HG03103 (cell line): Measurements from ENCODE around the gene PTPRN2.

Experiments
- ATAC-seq: cut with Tn5 transposase; IDR thresholded peaks from one replicate; pipeline ENCODE4 v1.9.1; 2021; ENCODE audit warnings: low read depth; ENCODE audit not compliant: unreplicated experiment

Gene PTPRN2

DNA sequence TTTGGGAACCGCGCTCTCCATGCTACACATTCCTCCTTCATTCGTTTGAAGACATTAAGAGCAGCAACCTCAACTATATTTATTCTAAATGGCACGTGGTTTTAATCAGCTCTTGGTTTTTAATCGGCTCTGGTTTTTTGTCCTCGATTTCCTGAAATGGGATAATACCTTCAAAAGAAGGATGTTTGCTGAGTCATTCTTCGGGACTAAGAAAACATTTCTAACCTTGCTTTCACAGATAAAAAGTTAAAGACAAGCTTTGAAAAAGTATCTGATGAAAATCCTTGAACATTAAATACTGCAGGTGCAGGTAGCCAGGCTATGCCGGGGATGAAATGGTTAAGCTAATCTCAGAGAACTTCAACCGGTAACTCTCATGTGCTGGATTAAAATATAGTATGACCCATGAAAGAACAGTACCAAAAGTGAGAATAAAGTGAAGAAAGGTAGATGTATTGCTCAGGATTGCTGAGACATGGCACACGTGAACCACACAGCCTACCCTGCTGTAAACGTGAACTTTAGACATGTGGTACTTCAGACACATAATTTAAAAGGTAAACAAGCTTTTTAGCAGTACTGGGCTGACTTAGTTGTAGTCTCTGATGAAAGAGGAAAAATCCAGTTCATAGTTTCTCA, 89.1 kb downstream of the PTPRN2 start:
- ATAC-seq = no peak

DNA sequence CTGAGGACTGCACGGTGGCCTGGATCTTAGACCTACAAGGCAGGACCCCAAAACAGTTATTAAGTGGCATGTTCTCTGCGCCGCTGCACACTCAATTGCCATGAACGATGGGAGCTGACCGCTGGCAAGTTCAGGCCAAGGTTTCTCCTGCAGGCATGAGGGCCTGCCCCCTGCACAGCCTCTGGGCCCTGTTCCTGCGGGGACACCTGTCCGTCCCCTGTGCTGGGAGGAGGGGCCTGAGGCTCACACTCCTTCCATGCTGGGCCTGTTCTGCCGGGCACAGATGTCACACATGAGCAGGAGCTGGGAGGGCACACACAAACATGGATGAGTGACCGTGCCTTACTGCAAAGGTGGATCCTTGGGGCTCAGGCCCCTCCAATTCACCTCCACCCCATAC, 90.0 kb downstream of the PTPRN2 start:
- no peak for ATAC-seq

DNA sequence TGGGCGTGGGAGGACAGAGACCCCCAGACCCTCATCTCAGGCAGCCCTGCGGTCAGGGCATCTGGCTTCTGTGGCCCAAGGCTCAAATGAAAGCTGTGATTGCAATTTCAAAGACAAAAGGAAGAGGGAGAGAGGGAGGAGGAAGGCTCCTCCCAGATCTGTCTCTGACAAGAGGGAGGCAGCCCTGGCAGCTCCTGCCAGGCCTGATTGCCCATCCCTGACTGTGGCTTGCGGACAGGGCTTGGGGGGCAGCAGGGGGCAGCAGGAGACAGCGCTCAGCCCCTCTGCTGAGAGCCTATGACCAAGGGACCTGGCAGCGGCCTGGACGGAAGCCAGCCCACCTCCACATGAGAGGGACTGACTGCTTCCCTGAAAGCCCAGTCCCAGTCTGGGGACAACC, 91.8 kb downstream of the PTPRN2 start:
- no peak for ATAC-seq

DNA sequence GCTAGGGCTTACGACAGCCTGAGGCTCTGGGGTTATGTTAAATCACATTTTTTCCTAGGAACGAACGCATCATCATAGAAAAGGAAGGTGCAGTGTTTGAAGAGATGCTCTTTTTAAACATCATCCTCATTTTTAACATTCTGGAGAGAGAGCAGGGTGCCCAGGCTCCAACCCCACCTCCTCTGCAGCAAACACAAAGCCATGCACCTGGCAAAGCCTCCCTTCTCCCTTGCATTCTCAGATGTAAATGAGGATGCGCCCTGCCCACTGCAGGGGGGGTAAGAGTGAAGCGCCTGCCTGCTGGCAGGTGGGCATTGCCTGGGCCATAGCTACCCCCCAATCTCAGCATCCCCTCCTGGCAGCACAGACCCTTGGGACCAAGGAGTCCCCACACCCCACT, 92.4 kb downstream of the PTPRN2 start:
- no peak for ATAC-seq

DNA sequence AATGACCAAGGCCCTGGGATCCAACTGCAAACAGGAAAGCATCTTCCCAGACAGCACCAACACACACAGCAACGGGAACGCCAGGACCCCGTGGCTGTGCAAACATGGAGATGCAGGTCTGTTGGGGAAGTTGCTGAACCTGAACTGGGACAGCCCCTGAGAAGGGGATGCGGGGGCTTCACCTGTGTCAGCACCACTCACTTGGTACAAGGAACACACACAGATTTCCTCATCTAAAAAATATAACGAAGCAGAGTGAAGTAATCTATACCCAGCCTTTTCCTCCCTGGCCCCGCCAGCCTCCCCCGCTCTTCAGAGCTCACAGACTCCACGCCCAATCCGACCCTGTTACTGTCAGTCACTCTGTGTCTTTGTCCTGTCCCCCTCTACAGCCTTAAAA, 93.0 kb downstream of the PTPRN2 start:
- ATAC-seq = no peak

DNA sequence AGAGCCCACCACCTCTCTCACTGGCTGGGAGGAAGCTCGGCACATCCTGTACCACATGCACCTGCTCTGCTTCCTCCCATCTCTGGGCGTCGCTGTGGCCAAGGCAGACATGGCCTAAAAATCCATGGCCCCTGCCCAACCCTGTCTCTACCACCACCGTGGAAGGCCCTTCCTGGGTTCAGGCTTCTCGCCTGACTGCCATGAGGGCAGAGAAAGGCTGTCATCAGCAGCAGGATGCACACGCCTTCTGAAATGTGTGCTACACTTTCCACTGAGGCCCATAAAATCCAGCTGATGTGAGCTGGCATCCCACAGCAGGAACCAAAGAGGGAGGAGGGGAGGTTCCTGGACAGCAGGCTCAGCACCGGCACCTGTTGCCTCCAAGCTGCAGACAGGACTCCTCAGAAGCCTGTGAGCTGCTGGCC, 93.4 kb downstream of the PTPRN2 start:
- ATAC-seq = no peak

DNA sequence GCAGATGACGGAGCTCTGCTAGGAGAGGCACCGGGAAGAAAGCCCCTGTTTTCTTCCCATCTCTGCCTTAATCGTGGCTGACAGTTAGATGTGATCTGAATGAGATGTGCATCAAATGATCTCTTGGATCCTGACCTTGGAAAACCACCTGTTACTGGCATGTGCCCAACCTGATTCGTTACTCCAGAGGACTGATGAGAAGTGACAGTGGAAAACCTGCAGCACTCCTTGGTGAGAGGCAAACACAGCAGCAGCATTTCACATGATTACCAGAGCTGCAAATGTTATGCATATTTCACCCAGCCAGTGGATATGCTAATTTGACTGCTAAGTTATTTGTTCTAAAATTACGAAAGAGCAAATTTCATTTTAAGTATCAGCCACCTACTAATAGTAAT, 95.3 kb downstream of the PTPRN2 start:
- no peak for ATAC-seq

DNA sequence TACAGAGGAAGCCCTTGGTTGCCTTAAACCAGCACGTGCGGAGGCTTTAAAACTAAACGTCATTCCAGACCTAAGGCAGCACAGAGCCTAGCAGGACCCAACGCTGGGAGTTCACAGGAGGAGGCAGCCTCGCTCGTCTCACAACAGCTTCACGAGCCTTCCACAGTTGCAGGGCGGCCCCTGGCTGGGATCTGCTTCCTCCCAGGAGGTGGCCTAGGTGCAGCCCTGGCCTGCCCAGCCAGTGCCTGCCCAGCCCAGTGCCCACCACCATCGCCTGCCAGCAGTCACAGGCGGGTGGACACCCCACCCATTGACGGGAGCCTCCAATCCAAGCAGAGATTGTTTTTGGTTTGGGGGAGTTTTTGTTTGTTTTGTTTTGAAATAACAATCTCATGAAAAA, 96.5 kb downstream of the PTPRN2 start:
- ATAC-seq = no peak

DNA sequence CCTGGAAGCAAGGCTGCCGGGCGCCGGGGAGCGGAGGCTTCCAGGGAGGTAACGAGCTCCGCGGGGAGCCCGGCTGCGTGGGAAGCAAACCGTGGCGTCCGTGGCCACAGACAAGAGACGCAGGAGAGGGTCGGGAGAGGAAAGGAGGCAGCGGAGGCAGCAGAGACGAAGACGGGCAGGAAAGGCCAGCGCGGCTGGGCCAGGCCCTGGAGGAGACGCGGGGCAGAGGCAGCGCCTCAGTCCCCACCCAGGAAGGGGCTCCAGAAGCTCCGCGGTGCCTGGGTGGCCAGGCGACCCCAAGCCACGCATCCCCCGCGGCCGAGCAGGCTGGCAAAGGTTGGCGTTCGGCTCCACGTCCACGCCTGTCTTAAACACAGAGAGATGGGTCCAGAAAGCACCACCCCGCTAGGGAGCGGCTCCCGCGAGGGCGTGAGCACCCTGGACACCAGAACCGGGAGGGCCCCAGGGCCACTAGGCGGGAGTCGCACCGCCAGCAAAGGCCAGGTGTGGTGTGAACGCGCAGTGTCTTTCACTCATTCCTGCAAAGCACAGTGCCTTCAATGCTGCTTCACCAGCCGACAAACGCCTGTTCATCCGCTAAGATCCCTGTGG, 97.3 kb downstream of the PTPRN2 start:
- ATAC-seq = no peak

DNA sequence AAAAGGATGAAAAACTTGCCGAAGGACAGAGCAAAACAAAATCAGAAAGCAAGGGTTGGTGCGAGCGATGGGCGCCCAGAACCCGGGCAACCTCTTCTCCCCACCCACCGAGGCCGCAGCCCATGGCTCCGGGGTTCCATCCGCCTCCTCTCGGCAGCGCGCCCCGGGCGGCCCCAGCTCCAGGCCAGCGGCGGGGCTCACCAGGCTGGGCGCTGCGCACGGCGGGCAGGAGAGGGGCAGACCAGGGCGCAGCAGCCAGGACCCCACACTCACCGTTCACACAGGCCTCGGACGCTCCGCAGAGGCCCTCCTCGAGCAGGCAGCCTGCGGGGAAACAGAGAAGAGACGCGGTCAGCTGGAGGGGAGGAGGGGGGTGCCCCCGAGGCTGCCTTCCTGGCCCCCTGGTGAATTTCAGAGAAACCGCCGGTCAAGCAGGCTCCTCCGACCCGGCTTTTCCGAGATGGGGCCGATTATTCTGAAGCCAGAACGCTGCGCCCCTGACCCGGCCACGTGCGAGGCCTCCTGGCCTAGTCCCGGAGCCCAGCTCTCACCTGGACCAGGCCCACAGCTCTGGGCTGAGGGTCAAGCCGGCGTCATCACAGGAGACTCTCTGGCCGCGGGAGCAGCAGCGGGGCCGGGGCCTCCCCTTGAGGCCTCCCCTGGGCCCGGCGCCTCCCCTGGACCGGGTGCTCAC, 98.0 kb downstream of the PTPRN2 start:
- no peak for ATAC-seq

DNA sequence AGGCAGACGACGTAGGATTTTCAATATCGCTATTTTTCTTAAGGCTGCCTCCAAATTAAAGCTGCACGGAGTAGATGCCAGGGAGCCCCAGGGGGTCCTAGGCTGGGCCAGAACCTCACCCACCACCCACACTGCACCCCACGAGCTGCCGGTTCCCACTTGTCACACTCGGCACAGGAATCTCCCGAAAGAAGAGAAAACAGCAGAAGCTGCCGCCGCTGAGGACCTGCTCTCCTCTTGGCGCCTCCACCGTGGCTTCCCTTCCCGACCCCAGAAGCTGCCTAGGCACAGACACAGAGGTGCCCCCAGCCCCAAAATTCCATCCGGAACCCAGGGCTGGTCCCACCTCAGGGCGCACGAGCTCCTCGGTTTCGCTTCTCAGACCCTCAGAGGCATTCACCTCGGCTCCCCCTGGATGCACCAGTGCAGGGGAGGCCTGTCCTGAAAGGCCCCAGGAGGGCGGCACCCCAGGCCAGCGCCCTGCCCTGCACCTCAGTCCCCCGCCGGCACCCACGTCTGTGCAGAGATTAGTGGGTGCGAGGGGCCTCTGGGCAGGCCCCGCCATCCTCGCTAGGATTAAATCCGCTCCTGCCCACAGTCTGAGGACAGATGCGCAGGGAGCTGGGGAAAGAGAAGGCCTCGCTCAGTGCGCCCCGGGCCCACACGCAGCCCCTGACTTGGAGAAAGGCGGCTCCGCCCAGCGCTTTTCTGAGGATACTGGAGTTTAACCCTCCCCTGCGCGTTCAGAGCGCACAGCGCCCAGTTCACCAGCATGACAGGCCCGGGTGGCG, 99.2 kb downstream of the PTPRN2 start:
- no peak for ATAC-seq

DNA sequence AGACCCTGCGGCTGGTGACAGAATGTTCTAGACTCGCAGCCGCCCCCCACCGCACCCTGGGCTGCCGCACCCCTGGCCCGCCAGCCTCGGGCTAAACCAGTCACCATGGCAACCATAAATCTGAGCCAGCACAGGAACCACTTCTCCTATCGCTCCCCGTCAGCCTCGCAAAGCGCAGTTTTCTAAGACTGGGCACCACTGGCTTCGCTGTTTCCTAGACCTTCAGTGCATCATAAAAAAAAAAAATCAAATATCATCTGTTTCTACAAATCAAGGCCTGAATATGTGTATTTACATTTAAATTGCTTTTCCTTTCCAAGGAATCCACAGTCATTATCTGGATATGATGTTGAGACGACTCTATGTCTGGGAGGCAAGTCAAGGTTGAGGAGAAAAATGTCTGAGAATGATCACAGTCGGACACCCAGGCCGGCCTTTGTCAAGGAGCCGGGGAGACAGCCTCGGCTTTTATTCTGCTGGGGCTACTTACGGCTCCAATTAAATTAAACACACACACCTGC, 99.9 kb downstream of the PTPRN2 start:
- no peak for ATAC-seq

DNA sequence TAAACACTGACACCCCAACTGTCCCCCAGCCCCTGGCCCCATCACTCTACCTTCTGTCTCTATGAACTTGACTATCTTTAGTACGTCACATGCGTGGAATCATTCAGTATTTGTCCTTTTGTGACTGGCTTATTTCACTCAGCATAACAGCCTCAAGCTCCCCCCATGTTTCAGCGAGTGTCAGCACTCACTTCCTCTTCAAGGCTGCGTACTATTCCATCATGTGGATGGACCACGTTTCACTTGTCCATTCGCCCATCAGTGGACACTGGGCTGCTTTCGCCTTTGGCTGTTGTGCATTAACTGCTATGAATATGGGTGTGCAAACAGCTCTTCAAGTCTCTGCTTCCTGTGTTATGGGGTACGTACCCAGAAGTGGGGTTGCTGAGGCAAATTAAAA, 100.7 kb downstream of the PTPRN2 start:
- no peak for ATAC-seq

DNA sequence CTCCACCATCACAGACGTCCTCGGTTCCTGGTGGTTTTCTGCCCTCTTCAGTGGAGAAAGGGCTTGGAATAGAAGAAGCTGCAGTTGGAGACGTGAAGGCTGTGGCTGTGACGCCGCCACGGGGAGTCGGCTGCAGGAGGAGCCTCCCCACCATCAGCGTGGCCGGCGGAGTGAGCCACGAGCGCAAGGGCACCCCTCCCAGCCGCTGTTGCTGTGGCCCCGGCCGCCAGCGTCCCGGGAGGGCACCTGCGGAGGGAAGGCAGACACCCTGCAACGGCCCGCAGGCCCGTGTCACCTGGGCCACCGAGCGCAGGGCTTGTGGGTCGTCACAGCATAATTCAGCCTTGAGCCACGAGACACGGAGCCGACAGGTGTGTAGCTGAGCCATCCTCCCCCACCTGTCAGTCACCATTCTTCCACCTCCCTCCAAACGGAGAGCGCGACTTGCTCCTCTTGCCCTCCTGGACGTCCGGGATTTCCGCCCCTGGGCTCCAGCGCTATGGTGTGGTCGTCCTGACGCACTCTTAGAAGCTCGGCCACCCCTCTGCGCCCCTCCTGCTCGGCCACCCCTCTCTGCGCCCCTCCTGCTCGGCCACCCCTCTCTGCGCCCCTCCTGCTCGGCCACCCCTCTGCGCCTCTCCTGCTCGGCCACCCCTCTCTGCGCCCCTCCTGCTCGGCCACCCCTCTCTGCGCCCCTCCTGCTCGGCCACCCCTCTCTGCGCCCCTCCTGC, 102.7 kb downstream of the PTPRN2 start:
- ATAC-seq = no peak

DNA sequence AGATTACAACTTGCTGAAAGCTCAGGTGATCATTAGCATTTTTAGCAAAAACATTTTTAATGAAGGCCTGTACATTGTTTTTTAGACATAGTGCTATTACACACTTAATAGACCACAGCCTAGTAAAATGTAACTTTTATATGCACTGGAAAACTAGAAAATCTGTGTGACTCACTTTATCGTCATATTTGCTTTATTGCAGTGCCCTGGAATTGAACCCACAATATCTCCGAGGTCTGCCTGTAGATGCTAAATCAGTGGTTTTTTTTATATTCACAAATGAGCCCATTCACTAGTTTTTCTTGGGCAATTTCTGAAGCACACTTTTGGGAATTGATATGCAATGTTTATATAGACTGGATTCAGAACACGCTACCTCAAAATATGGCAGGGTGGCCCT, 105.1 kb downstream of the PTPRN2 start:
- no peak for ATAC-seq

DNA sequence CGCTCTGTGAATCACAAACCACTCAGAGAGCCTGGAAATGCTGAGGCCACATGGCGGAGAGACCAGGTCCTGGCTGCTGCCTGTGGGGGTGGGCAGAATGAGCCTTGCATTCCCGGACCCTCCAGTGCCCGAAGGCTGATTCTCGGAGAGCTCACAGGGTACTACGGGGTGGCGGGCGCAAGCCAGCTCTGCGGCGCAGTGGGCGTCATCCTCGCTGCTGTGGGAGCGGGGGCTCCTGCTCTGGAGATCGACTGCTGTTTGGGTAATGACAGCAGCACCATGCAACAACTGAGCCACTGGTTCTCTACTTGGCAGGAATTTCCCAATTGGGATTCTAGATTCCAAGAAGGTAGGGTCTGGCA, 108.0 kb downstream of the PTPRN2 start:
- no peak for ATAC-seq

DNA sequence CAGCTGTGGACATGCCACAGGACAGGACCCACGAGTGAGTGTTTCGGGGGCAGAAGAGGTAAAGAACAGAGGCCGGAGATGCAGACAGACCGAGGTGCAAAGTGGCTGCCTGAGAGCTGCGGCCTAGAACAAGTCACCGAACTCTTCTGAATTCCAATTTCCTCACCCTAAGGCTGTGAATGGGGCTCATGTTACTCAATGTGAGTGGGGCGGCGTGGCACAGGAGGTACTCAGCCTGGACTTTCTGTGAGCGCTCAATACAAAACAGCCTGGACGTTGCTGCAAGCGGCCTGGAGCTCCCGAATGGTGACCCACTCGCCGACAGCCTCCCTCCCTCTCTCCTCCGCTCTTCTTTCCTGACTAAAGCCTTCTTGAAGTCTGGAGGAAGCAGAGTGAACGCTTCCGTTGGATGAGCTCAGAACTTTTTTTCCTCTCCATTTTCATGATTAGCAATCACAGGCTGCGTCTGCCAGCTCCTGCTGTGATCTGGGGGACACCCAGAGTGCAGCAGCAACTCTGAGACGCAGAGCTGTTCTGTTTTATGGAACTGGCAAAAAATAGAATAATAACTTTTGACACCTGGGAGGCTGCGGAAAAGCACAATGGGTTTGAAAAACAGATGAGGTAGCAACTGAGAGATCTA, 108.5 kb downstream of the PTPRN2 start:
- ATAC-seq = no peak

DNA sequence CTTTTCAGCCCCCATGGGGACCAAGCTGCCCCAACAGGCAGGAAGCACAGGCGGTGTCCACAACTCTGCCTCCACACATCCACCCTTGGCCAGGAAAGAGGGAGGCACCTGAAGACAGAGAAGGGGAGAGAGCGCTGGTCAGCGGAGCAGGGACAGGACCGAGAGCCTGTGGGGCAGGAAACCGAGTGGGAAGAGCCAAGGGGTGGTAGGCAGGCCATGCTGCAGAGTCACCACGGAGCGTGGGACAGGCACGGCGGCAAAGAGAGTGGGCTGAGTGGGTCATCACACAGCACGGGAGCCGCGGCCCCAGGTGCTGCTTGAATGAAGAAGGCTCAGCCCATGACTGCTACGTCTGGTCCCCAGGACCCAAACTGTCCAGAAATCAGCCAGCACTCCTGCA, 109.8 kb downstream of the PTPRN2 start:
- ATAC-seq = no peak

DNA sequence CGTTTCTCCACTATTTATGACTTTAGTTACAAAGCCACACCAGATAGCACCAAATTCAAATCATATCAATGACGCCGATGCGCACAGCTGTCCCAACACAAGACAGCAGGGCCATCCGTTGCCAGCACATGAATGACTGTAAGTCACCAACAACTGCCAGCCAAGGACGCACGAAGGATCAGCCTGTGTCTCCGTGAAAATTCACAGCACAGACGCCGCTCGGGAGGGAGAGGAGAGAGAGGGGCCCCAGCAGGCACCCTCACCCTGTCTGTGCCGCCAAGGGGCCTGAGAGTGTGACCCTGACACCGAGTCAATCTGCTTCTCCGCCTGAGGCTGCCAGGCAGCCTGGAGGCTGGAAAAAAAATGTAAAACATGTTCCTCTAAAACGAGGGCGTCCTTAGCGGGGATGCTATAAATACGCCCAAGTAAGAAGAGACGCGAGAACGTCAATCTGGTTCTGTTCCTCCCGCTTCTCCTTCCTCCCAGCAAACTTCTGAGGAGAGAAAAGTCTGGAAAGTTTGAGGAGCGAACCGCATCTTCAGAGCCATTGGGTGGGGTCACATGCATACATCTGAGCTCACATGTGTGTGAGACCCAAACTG, 111.2 kb downstream of the PTPRN2 start:
- no peak for ATAC-seq

DNA sequence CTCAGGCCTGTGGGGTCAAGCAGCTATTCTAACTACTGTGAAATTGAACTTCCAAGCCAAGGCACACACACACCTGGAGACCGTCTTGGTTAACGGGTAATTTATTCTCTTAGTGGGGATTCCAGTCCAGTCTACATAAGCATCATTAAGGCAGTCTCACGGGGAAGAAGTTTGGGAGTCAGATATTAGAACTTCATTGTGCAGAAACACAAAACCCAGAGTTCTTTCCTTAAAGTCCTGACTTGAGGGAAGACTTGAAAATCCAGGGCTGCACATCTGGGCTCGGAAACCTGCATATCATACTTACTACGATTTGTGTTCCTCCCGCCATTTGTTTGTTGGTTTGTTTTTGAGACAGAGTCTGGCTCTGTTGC, 112.0 kb downstream of the PTPRN2 start:
- no peak for ATAC-seq
